Subcutaneous adipose tissue (tissue), 4 donors: ENCODE data around the gene CHMP4B. TPM values are rescaled to one million over a fixed set of nuclear protein-coding genes. Genes with fewer than 3 reads are reported as not detected.

Source experiments
- CTCF ChIP-seq: fragments of 450-650 bp; IDR thresholded peaks from one replicate; pipeline ENCODE4 v1.5.1; 2016; ENCODE audit warnings: low read depth, mild to moderate bottlenecking, control low read depth, antibody characterized with exemption, moderate library complexity
- total RNA-seq, 4 donors: library from RNA; depleted of rRNA; stranded (reverse); fragments of >200 nt; gene quantifications; one replicate each; pipeline ENCODE4 v1.1.0, GENCODE V29; 2016

CHMP4B gene
- total RNA-seq, 4 donors from 2014 or later = 68.0 to 79.5 (median 69.5) TPM

- TF ChIP-seq CTCF = no peak
These were observed 41.1 kb upstream of the CHMP4B start for GRCh38 chr20:33770005-33770404.

GRCh38 chr20:33771938-33772337, 39.2 kb upstream of the CHMP4B start:
- no peak for TF ChIP-seq CTCF

GRCh38 chr20:33772439-33772838, 38.7 kb upstream of the CHMP4B start:
- TF ChIP-seq CTCF = no peak

GRCh38 chr20:33773412-33774089, 37.6 kb upstream of the CHMP4B start:
- no peak for TF ChIP-seq CTCF

GRCh38 chr20:33777816-33778215, 33.3 kb upstream of the CHMP4B start:
- TF ChIP-seq CTCF = no peak

GRCh38 chr20:33781133-33781532, 30.0 kb upstream of the CHMP4B start:
- TF ChIP-seq CTCF = no peak

GRCh38 chr20:33781945-33782344, 29.2 kb upstream of the CHMP4B start:
- no peak for TF ChIP-seq CTCF
